Vagina (tissue), 2 donors: ENCODE measurements around the gene SCN9A.

Source experiments
- CTCF ChIP-seq, 3 experiments: fragments of 450-650 bp in 2 of 3; fragments of 200-600 bp in 1 of 3; sonication (generic) in 1 of 3; IDR thresholded peaks; one replicate each; pipeline ENCODE4 v1.5.1; 2017 to 2019; ENCODE audit warnings: antibody characterized with exemption in 3 of 3, mild to moderate bottlenecking in 2 of 3, moderate library complexity in 2 of 3
- POLR2A ChIP-seq, 2 donors: fragments of 450-650 bp; IDR thresholded peaks; one replicate each; pipeline ENCODE4 v1.6.1; 2017; ENCODE audit warnings: antibody characterized with exemption in 2 of 2, mild to moderate bottlenecking in 2 of 2, moderate library complexity in 2 of 2

GRCh38 chr2:166413255-166413654, 37.5 kb upstream of the SCN9A start:
- TF ChIP-seq CTCF (IDR thresholded peaks at IDR 0.05) (no peak), POLR2A (IDR thresholded peaks at IDR 0.05) (no peak)
